ENCODE measurements around the gene HACD2. TPM values are rescaled to one million over a fixed set of nuclear protein-coding genes. Genes with fewer than 3 reads are reported as not detected.

The HACD2 gene
- polyA plus RNA-seq, 3 donors from 2014 or later, result 19.3 to 37.0 (median 25.3) TPM

DNA sequence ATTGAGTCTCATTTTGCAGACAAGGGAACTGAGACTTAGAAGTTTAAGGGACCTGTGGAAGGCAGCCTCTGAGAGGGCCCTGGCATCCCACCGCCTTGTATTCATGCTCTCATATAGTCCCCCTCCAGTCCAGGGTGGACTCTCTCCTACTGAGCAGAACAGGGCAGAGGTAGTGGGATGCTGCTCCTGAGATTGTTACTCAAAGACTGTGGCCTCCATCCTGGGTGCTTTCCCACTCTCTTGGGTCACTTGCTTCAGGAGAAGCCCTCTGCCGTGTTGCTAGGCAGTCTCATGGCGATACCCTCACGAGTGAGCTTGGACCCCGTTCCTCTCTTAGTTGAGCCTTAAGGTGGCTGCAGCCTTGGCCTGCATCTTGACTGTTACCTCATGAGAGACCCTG is 113.7 kb downstream of the HACD2 start:
- no peaks in the 10 kb centered on the region for H3K4me1 Mint-ChIP-seq
- H3K27me3 Mint-ChIP-seq (ENCODE audit: low read depth in 3 of 3), result peaks cover 0 to 9% (median 2%) of the 10 kb centered on the region in 3 donors
- no peak overlapping the region for H3K4me3 Mint-ChIP-seq
- H3K27ac Mint-ChIP-seq, result no peak overlapping the region
- DNase-seq, result no peak
- H3K9me3 Mint-ChIP-seq, result no peaks in the 10 kb centered on the region
- H3K36me3 Mint-ChIP-seq, result no peaks in the 10 kb centered on the region

DNA sequence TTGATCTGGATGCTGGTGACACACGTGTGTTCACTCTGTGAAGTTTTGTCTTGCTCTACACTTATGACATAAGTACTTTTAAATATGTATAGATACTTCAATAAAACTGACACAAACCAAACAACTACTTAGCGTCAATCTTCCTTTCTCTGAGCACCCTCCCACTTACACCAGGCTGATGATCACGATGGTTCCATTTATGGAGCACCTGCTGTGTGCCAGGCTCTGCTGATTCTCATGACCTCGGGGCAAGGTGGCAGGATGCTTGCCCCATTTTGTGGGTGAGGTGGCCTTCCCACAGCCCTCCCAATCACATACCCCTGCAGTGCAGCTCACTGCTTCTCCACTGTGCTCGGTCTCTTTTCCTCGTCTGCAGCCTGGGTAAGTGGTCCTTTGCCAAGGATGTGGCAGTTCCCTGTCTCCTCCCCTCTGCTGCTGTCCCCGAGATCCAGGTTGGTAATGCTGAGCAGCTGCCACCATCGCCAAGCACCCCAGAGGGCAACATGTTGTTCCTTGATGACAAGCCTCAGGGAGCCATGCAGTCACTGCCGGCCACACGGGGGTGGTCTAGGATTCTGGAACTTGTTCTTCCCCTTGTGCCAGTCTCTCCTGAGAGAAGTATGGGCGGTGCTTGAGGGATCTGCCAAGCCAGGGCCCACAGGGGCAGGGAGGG is 115.4 kb downstream of the HACD2 start:
- Mint-ChIP-seq H3K36me3 (no peaks in the 10 kb centered on the region), H3K27me3 (ENCODE audit: low read depth in 3 of 3) (peaks cover 0 to 6% (median 5%) of the 10 kb centered on the region in 3 donors), H3K4me3 (no peak overlapping the region), H3K27ac (no peak overlapping the region), H3K4me1 (no peaks in the 10 kb centered on the region), H3K9me3 (no peaks in the 10 kb centered on the region)
- DNase-seq, result no peak

DNA sequence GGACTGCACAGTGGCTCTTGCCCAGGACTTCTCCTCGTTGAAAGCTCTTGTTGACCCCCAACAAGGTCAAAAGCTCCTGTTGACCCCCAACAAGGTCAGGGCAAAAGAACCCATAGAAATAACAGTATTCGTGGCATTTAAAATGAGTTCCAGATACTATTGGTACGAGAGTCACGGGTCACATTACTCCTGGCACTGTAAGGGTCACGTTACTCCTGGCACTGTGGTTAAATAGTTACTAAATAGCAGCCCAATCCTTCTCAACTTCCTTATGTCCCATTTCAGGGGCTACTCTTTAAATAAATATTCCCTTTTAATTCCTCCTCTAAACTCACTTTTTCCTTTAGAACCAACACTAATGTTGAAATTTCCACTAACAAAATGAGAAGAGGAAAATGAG is 117.8 kb downstream of the HACD2 start:
- DNase-seq, result no peak
- Mint-ChIP-seq H3K4me3 (no peak overlapping the region), H3K27ac (no peak overlapping the region), H3K36me3 (no peaks in the 10 kb centered on the region), H3K27me3 (ENCODE audit: low read depth in 3 of 3) (peaks cover 0 to 5% (median 4%) of the 10 kb centered on the region in 3 donors), H3K9me3 (no peaks in the 10 kb centered on the region), H3K4me1 (no peaks in the 10 kb centered on the region)

DNA sequence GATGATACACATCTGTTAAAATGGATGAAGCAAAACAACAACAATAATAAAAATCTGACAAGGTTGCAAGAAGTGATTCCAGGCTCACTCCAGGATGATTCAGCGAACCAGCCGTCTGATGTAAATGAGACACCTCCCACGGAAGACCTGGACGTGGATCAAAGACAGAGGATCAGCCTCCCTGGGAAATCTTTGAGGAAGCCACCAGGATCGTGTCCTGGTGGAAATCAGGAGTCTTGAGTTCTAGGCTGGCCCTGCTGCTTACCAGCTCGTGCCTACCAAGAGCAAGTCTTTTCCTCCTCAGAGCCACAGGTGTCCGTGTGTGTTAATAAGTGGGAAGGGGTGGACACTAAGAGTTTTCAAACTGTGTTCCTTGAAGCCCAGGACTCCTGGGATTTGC is 120.6 kb downstream of the HACD2 start:
- Mint-ChIP-seq H3K27ac (no peak overlapping the region), H3K27me3 (ENCODE audit: low read depth in 3 of 3) (peaks cover 0 to 14% (median 5%) of the 10 kb centered on the region in 3 donors), H3K9me3 (no peaks in the 10 kb centered on the region), H3K36me3 (no peaks in the 10 kb centered on the region), H3K4me3 (no peak overlapping the region), H3K4me1 (no peaks in the 10 kb centered on the region)
- DNase-seq, result no peak

DNA sequence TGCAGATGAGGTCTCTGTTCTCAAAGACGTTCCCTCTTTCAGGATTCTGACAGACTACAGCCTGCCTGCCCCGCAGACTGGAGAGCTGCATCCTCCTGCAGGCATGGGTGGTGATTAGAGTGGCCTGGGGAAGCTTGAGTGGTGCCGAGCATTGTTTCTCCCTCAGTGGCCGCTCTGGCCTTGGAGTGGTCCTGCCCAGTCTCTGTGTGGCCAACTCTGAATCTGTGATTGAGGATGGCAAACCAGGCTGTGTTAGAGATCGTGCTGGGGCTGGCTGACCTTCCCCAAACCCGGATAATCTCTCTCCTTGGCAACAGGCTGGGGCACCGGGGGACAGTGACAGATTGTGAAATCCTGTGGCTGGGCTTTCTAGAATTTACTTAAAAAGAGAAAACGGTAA is 125.0 kb downstream of the HACD2 start:
- Mint-ChIP-seq H3K27me3 (ENCODE audit: low read depth in 3 of 3) (peaks cover 0 to 16% (median 1%) of the 10 kb centered on the region in 3 donors), H3K9me3 (no peaks in the 10 kb centered on the region)

DNA sequence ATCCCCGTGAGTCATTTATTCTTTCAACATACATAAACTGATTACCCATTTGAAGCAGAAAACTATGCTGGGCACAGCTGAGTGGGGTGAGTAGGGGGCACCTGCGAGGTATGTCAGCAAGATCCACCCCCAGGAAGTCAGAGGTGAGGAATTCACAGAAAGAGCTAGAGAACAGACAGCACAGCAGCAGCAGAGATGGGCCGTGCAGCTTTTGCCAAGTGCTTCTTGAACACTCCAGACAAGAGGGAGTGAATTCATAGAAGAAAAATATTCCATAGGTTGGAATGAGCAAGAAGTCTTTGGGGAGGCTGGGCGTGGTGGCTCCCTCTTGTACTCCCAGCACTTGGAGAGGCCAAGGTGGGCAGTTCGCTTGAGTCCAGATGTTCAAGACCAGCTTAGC is 126.6 kb downstream of the HACD2 start:
- Mint-ChIP-seq H3K27me3 (ENCODE audit: low read depth in 3 of 3) (peaks cover 3 to 28% (median 7%) of the 10 kb centered on the region in 3 donors), H3K27ac (no peak overlapping the region), H3K36me3 (no peaks in the 10 kb centered on the region), H3K9me3 (no peaks in the 10 kb centered on the region), H3K4me1 (no peaks in the 10 kb centered on the region), H3K4me3 (no peak overlapping the region)
- DNase-seq, result no peak

More for the DNA sequence above, 125.0 kb downstream of the HACD2 start:
- Mint-ChIP-seq H3K4me1 (no peaks in the 10 kb centered on the region), H3K4me3 (no peak overlapping the region), H3K36me3 (no peaks in the 10 kb centered on the region), H3K27ac (no peak overlapping the region)
- no peak for DNase-seq

DNA sequence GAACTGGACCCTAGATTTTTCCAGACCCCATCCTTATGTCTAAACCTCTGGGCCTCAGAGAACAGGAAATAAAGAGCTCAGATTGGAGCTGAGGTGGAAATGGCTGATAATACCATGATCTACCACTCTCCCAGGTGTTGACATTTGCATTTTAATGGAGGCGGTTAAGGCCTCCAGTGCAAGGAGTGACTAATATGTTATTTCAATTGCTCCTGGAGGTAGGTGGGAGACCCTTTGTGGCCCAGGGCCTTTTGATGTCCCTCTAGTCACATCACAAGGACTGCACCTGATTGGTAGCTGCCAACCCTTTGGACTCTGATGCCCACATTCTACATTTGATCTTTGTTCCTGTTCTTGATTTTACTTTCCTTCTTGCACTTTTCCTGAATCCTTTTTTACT is 127.0 kb downstream of the HACD2 start:
- H3K4me1 Mint-ChIP-seq, result no peaks in the 10 kb centered on the region
- no peaks in the 10 kb centered on the region for H3K9me3 Mint-ChIP-seq
- H3K27ac Mint-ChIP-seq, result no peak overlapping the region
- no peaks in the 10 kb centered on the region for H3K36me3 Mint-ChIP-seq
- no peak overlapping the region for H3K4me3 Mint-ChIP-seq
- H3K27me3 Mint-ChIP-seq (ENCODE audit: low read depth in 3 of 3), result peaks cover 3 to 28% (median 7%) of the 10 kb centered on the region in 3 donors
- DNase-seq, result no peak

DNA sequence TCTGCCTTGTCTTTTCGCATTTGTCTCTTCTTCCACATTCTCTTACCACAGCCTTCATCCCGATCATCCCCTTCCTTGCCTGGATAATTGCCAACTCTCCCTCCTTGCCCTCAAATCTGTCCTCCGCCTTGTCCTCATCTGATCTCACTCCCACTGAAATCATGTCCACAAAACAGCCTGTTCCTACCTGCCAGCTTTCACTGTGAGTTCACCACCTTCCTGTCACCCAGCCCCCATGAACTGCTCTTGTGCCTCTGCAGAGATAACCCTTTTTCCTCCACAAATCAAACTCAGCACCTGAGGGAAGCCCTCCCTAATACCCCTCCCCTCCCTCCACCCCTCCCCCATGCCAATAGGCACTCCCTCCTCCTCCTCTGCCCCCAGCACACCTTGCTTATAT is 131.2 kb downstream of the HACD2 start:
- no peaks in the 10 kb centered on the region for H3K9me3 Mint-ChIP-seq
- no peak for DNase-seq
- no peak overlapping the region for H3K27ac Mint-ChIP-seq
- no peak overlapping the region for H3K4me3 Mint-ChIP-seq
- peaks cover 4% of the 10 kb centered on the region in 2 donors for H3K4me1 Mint-ChIP-seq
- H3K27me3 Mint-ChIP-seq (ENCODE audit: low read depth in 3 of 3), result peaks cover 3 to 27% (median 14%) of the 10 kb centered on the region in 3 donors
- no peaks in the 10 kb centered on the region for H3K36me3 Mint-ChIP-seq

DNA sequence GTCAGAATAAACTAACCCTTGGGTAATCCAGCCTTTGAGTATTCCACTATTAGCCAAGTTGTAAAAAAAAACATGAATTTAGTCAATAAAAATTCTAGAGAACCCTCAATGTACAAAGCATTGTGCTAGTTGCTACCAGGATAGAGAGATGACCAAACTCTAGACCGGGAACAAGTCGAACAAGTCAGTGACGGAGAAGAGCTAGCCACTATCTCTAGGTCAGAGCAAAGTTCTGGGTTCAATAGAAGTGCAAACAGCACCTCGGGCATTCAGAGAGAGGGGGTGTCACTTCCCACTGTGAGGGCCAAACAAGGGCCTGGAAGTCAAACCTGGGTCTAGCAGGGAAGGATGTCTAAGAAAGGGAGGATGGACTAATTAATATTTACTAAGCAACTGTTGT is 133.7 kb downstream of the HACD2 start:
- Mint-ChIP-seq H3K4me3 (peak overlapping the region in 2 of 5 donors; percentile 51 to 67), H3K4me1 (peaks cover 9 to 13% of the 10 kb centered on the region in 2 donors), H3K27me3 (ENCODE audit: low read depth in 3 of 3) (peaks cover 13 to 25% (median 21%) of the 10 kb centered on the region in 3 donors), H3K9me3 (peaks cover 0 to 2% (median 0%) of the 10 kb centered on the region in 6 donors), H3K36me3 (no peaks in the 10 kb centered on the region), H3K27ac (no peak overlapping the region)
- no peak for DNase-seq

DNA sequence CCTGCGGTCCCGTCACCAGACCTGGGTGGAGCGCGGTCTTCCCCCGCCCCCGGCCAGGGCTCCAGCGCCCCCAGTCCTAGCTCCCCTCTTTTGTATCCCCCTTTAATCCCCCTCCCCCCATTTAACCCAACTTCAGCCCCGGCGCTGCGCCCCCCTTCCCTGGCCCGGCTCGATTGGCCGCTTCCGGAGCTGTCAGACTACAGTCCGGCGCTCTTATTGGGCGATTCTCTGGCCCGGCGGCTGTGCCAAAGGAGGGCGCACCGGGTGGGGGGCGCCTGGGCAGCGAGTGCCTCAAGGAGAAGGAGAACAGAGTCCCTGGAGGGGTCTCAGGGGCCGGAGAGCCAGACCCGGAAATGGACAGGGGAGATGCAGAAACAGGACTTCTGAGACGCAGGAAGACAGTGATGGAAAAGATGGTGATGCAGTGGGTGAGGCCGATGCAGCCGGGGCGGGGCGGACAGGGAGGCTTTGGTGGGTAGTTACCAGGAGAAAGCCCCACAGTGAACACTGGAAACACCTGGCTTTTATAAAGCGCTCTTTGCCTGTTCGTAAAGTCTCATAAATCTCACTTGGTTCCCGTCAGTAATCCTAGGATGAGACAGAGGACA is 134.8 kb downstream of the HACD2 start:
- H3K4me1 Mint-ChIP-seq, result peaks cover 9 to 17% of the 10 kb centered on the region in 2 donors
- H3K27ac Mint-ChIP-seq, result no peak overlapping the region
- H3K4me3 Mint-ChIP-seq, result peak overlapping the region; percentile 46 to 72 (median 67)
- peaks cover 0 to 2% (median 0%) of the 10 kb centered on the region in 6 donors for H3K9me3 Mint-ChIP-seq
- DNase-seq, result no peak
- no peaks in the 10 kb centered on the region for H3K36me3 Mint-ChIP-seq
- H3K27me3 Mint-ChIP-seq (ENCODE audit: low read depth in 3 of 3), result peaks cover 15 to 31% (median 27%) of the 10 kb centered on the region in 3 donors

DNA sequence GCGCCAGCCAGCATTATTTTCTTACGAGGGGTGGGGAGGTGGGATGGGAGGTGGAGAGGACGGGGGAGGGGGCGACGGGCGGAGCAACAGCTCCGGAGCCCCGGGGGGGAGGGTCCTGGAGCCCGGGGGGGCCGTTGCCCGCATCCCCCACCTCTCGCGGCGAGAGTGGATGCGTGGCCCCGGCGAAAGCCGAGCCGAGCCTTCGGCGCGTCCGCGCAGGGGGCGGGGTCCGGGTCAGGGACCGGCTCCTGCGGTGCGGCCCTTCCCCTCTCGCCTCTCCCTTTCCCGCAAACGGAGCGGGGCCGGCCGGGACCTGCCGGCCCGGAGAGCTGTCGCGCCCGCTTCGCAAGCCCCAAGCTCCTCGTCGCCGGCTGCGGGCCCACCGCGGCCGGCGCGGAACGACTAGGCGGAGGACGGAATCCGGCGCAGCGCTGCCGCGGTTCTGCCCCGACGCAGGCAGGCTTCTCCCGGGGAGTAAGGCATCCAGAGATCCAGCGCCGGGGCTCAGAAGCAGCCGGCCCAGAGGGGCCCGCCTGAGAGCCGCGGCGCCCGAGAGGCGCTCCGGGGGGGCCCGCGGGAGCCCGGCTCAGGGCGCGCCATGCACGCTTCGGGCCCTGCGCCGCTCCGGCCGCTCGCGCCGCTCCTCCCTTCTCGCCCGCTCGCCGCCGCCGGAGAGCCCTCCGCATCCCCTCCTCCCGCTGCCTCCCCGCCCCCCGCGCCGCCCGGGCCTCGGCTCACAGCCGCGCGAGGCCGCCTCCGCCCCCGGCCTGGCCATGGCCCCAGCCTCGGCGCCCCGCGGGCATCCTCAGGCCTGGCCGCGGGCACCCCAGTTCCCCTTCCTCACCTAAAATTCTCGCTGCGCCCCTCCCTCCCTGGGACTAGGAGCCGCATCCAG is 135.5 kb downstream of the HACD2 start:
- H3K27ac Mint-ChIP-seq, result no peak overlapping the region
- no peaks in the 10 kb centered on the region for H3K36me3 Mint-ChIP-seq
- H3K4me1 Mint-ChIP-seq, result peaks cover 9 to 17% of the 10 kb centered on the region in 2 donors
- peak overlapping the region in 2 of 5 donors; percentile 67 to 71 for H3K4me3 Mint-ChIP-seq
- no peak for DNase-seq
- H3K27me3 Mint-ChIP-seq (ENCODE audit: low read depth in 3 of 3), result peaks cover 11 to 29% (median 27%) of the 10 kb centered on the region in 3 donors
- H3K9me3 Mint-ChIP-seq, result peaks cover 0 to 2% (median 0%) of the 10 kb centered on the region in 6 donors

DNA sequence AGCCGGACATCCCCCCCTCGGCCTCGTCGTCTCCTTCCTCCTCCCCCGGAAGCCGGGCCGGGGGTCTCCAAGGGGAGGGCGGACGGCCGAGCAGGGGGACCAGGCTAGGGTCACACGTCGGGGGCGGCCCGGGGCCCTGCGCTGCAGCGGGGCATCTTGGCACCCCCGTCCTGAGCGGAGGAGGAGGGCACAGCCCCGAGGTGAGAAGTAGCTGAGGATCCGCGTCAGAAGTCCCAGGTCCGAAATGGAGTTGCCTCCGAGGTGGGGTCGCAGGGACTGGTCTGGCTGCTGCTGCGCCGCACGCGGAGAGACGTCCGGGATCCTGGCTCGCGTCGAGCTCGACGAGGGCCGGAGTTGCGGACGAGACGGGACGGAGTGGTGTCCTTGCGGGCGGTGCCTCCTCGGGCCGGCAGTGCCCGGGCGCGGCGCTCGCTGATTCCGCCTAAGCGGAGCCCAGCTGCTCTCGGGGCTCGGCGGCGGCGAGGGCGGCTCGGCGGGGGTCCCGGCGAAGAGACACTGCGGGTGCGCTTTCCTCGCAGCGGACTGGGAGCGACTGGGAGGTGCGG is 136.2 kb downstream of the HACD2 start, which contains the start of gene ADCY5:
TSS of gene ADCY5 (minus strand) at position 555 of the 566 bp plus-strand sequence. CDS start at position 10, 545 bp downstream.
- H3K4me1 Mint-ChIP-seq, result peaks cover 9 to 17% of the 10 kb centered on the region in 2 donors
- peaks cover 11 to 29% (median 26%) of the 10 kb centered on the region in 3 donors for H3K27me3 Mint-ChIP-seq (ENCODE audit: low read depth in 3 of 3)
- H3K36me3 Mint-ChIP-seq, result no peaks in the 10 kb centered on the region
- DNase-seq, result peak in 1 of 3 donors; percentile 9
- H3K27ac Mint-ChIP-seq, result no peak within 1 kb of the TSS
- H3K4me3 Mint-ChIP-seq, result peak within 1 kb of the TSS in 4 of 5 donors; percentile 54 to 71 (median 66)
- peaks cover 0 to 2% (median 0%) of the 10 kb centered on the region in 6 donors for H3K9me3 Mint-ChIP-seq

DNA sequence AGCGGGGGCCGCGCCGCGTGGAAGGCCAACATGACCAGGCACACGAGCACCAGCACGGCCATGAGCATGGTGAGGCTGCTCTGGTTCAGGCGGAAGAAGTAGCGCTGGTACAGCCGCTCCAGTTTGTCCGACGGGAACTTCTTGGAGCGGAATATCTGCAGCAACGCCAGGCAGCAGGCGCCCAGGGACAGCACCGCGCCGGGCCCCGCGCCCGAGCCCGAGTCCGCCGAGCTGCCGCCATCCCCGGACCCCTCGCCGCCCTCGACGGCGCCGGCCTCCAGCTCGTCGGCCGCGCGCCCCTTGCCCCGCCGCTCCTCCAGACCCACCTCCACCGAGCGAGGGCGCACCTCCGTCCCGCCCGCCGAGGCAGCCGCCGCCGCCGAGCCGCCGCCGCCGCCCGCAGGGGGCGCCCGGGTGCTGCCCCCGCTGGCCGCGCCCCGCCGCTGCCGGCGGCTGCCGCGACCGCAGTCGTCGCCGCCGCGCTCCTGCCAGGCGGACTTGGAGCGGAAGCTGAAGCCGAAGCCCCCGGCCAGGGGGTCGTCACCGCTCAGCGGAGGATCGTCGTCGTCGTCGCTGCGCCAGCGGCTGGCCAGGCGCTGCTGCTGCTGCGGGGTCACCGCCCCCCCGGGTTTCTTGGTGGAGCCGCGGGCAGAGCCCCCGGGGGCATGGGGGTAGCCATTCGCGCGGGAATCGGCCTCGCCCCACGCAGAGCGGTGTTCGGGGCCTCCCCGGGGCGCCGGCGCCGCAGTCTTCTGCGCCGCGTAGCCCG is 136.9 kb downstream of the HACD2 start:
- H3K27me3 Mint-ChIP-seq (ENCODE audit: low read depth in 3 of 3), result peaks cover 11 to 31% (median 23%) of the 10 kb centered on the region in 3 donors
- peak; percentile 38 to 49 (median 44) for DNase-seq
- H3K4me1 Mint-ChIP-seq, result peaks cover 9 to 17% of the 10 kb centered on the region in 2 donors
- peaks cover 0 to 2% (median 0%) of the 10 kb centered on the region in 6 donors for H3K9me3 Mint-ChIP-seq
- no peaks in the 10 kb centered on the region for H3K36me3 Mint-ChIP-seq
- H3K27ac Mint-ChIP-seq, result no peak overlapping the region
- peak overlapping the region in 4 of 5 donors; percentile 25 to 53 (median 44) for H3K4me3 Mint-ChIP-seq
